Kidney epithelial cell (primary cell): ENCODE results near the gene PA2G4. TPM values are rescaled to one million over a fixed set of nuclear protein-coding genes. Genes with fewer than 3 reads are reported as not detected.

ENCODE experiments used
- DNase-seq: peaks from one replicate; pipeline ENCODE4 v3.0.0-alpha.2; 2010; ENCODE audit warnings: low read depth
- H3K27me3 ChIP-seq: 2 replicates; pipeline ENCODE4 v1.6.0; 2011; ENCODE audit warnings: low read length; ENCODE audit not compliant: control insufficient read depth, insufficient read depth
- H3K36me3 ChIP-seq: 2 replicates; pipeline ENCODE4 v1.5.1; 2011; ENCODE audit warnings: low read length; ENCODE audit not compliant: control insufficient read depth, insufficient read depth
- H3K4me3 ChIP-seq: 2 replicates; pipeline ENCODE4 v1.5.1; 2011; ENCODE audit warnings: low read depth, mild to moderate bottlenecking, control low read depth, low read length
- CTCF ChIP-seq: IDR thresholded peaks from 2 replicates; pipeline ENCODE4 v1.5.1; 2011; ENCODE audit warnings: mild to moderate bottlenecking, moderate library complexity, low read length, control low read depth, inconsistent platforms; ENCODE audit not compliant: insufficient read depth, poor library complexity, severe bottlenecking
- total RNA-seq: library from RNA; depleted of rRNA; stranded (reverse); fragments of >200 nt; gene quantifications from 2 replicates; pipeline ENCODE4 v1.2.3, GENCODE V29; 2015

PA2G4 gene
- total RNA-seq, 1 donor from 2014 or later, result 179 TPM

DNA sequence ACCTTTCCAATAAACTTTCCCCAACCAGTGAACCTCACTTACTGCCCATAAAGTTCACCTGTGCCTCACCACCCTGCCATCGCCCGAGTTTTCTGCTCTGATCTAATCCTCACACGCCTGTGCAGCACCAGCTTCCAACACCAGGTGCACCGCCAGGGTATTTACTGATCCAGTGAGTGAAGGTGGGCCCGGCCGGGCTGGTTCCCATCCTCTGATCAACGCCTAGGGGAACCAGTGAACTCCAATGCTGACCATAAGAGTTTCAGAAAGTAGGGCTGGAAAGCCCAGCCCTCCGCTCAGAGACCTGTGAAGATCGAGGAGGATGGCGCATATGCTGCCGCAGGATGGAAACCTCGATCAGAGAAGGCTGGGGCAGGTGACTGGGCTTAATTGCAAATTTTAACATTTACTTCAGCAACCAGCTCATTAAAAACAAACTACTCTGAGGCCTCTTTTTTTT, 47.3 kb downstream of the PA2G4 start:
- Histone ChIP-seq H3K27me3 (no peaks in the 10 kb centered on the region), H3K36me3 (peaks cover 2% of the 10 kb centered on the region), H3K4me3 (peak overlapping the region; percentile 62)
- DNase-seq, result no peak
- TF ChIP-seq CTCF, result peak; percentile 54

GRCh38 chr12:56152132-56152755, 47.9 kb downstream of the PA2G4 start, which contains the start of gene MYL6B:
MYL6B (plus strand) TSS chr12:56152587; CDS start chr12:56153919, 1,332 bp downstream.
- H3K36me3 ChIP-seq, result peaks cover 2% of the 10 kb centered on the region
- no peaks in the 10 kb centered on the region for H3K27me3 ChIP-seq
- peak within 1 kb of the TSS; percentile 62 for H3K4me3 ChIP-seq
- DNase-seq, result peak; percentile 70
- TF ChIP-seq CTCF, result no peak

DNA sequence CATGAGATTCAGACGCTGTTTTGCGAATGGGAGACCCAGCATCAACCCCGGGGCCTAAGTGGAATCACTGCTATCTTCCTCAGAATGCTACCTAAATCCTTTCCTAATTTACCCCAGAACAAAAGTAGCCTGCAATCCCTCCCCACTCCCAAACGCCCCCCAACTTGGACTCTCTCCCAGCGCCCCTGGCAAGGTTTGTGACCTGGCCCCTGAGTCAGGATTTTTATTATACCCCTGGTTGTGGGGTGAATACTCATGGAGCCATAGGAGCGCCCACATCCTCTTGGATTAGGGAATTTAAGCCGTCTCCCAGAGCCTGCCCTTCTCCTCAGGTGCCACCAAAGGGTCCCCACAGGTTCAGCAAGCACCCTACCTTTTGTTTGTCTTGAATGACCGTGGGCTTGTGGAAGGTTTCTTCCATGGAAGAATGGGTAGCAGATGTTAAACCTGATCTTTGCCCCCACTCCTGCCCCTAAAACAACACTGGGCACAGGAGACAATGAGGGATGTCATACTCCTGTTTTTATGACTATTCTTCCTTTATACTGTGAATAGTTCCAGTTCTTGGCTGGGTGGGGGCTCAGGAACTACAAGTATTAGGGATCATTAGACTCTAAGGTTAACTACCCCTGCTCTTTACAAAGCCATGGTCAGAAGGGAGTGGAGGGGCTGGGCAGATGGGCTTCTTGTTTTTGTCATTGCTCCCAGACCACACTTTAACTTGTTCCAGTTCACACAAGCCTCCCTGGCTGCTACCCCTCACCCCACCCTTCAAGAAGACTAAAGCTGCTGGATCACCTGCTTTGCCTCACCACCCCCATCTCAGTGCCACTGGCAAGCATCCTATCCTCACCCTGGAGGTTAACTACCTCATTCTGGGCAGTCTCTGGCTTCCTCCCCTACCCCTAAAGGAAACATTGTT, 48.7 kb downstream of the PA2G4 start:
- peaks cover 2% of the 10 kb centered on the region for H3K36me3 ChIP-seq
- H3K4me3 ChIP-seq, result peak overlapping the region; percentile 62
- no peaks in the 10 kb centered on the region for H3K27me3 ChIP-seq
- DNase-seq, result no peak
- TF ChIP-seq CTCF, result no peak

DNA sequence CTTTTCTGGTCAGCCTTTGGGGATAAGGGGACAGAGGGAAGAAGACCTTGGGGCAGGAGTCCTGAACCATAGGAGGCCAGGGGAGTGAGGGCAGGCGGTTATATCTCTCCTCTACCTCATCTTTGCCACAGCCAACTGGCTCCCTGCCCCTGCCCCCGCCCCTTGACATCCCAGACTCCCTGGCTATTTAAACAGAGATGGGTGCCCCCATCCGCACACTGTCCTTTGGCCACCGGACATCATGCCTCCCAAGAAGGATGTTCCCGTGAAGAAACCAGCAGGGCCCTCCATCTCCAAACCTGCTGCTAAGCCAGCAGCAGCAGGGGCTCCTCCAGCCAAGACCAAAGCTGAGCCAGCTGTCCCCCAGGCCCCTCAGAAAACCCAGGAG, 49.3 kb downstream of the PA2G4 start:
- no peak for TF ChIP-seq CTCF

DNA sequence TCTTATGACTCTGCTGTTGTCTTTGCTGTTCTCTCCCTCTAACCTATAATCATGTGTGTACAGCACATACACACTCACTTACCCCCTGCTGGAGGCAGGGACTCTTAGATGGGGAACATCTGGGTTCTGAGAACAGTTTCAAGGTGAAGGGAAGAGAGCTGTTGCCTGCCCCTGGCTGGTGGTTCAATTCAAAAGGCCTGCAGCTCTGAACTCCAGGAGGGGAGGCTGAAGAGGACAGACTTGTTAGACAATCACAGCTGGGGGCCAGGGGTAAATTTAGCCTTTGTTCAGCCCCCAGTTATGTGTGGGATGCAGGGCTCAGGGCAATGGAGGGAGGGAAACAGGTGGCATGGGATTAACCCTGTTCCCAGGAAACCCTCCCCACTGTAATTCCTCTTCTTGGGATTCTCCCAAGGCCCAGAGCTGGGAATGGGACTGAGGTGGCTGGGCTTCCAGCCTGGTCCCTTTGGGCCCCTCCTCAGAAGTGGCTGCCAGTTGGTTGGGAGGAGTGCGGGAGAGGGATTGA, 50.0 kb downstream of the PA2G4 start:
- TF ChIP-seq CTCF, result no peak
- H3K27me3 ChIP-seq, result no peaks in the 10 kb centered on the region
- H3K36me3 ChIP-seq, result peaks cover 2% of the 10 kb centered on the region
- no peak for DNase-seq
- H3K4me3 ChIP-seq, result no peak overlapping the region

More for the DNA sequence above, 49.3 kb downstream of the PA2G4 start:
- Histone ChIP-seq H3K27me3 (no peaks in the 10 kb centered on the region), H3K4me3 (no peak overlapping the region), H3K36me3 (peaks cover 2% of the 10 kb centered on the region)
- DNase-seq, result no peak
